PC-3 (cell line): ENCODE measurements around the gene FMNL3. TPM values are rescaled to one million over a fixed set of nuclear protein-coding genes. Genes with fewer than 3 reads are reported as not detected.

Experiments used
- ATAC-seq: fragments of 200-7000 bp; cut with Tn5 transposase; 2 replicates; pipeline ENCODE4 v1.9.1; 2020; ENCODE audit warnings: mild to moderate bottlenecking, moderate library complexity
- BruUV-seq: library from RNA; stranded (reverse); fragments of 400-500 nt; replicated peaks from 2 replicates; lab custom pipeline; 2021; lab: Mats Ljungman, UMichigan
- CTCF ChIA-PET: fragments of 300-600 bp; sonication (Branson Sonifier 250); formaldehyde crosslinking; loops from one replicate; lab custom pipeline; 2022; ENCODE audit warnings: antibody characterized with exemption; lab: Charles Lee
- POLR2A ChIA-PET: fragments of 300-600 bp; sonication (Branson Sonifier 250); formaldehyde crosslinking; loops from one replicate; lab custom pipeline; 2022; ENCODE audit warnings: antibody characterized with exemption; ENCODE audit not compliant: unreplicated experiment; lab: Charles Lee
- DNase-seq: peaks from one replicate; pipeline ENCODE4 v3.0.0-alpha.2; 2015
- H2AFZ ChIP-seq: fragments of 300-600 bp; sonication (generic); 2 replicates; pipeline ENCODE4 v1.6.0; 2016; ENCODE audit warnings: antibody characterized with exemption, low read length
- H3F3A ChIP-seq: fragments of 300-600 bp; sonication (generic); one replicate; pipeline ENCODE4 v1.6.0; 2017; ENCODE audit warnings: antibody characterized with exemption, low read length, control low read depth, mild to moderate bottlenecking; ENCODE audit not compliant: unreplicated experiment
- H3K27ac ChIP-seq: fragments of 300-600 bp; sonication (generic); 2 replicates; pipeline ENCODE4 v1.5.1; 2016; ENCODE audit warnings: mild to moderate bottlenecking, low read length
- H3K27me3 ChIP-seq: fragments of 300-600 bp; sonication (generic); 2 replicates; pipeline ENCODE4 v1.6.1; 2016; ENCODE audit warnings: low read length, mixed read lengths
- H3K36me3 ChIP-seq: fragments of 300-600 bp; sonication (generic); 2 replicates; pipeline ENCODE4 v1.6.1; 2016; ENCODE audit warnings: low read depth, mixed run types, low read length, mixed read lengths
- H3K4me1 ChIP-seq: fragments of 300-600 bp; sonication (generic); 2 replicates; pipeline ENCODE4 v1.5.1; 2016; ENCODE audit warnings: low read length; ENCODE audit not compliant: insufficient read depth
- H3K4me2 ChIP-seq: fragments of 300-600 bp; sonication (generic); 2 replicates; pipeline ENCODE4 v1.6.0; 2016; ENCODE audit warnings: low read length
- H3K4me3 ChIP-seq: fragments of 300-600 bp; sonication (generic); 2 replicates; pipeline ENCODE4 v1.5.1; 2016; ENCODE audit warnings: mild to moderate bottlenecking, low read length, mixed read lengths
- H3K79me2 ChIP-seq: fragments of 300-600 bp; sonication (generic); 2 replicates; pipeline ENCODE4 v1.6.1; 2017; ENCODE audit warnings: low read length, mixed read lengths
- H3K9ac ChIP-seq: fragments of 300-600 bp; sonication (generic); 2 replicates; pipeline ENCODE4 v1.6.0; 2016; ENCODE audit warnings: mild to moderate bottlenecking, low read length
- H3K9me2 ChIP-seq: fragments of 300-600 bp; sonication (generic); replicated peaks from 2 replicates; pipeline ENCODE4 v1.6.1; 2016; ENCODE audit warnings: mixed run types, low read length, mixed read lengths
- H3K9me3 ChIP-seq: fragments of 300-600 bp; sonication (generic); 2 replicates; pipeline ENCODE4 v1.6.1; 2016; ENCODE audit warnings: low read length, mixed read lengths
- H4K20me1 ChIP-seq: fragments of 300-600 bp; sonication (generic); 2 replicates; pipeline ENCODE4 v1.6.1; 2016; ENCODE audit warnings: low read length, mixed read lengths
- EZH2 ChIP-seq: fragments of 300-600 bp; sonication (generic); IDR thresholded peaks from one replicate; pipeline ENCODE4 v1.6.1; 2017; ENCODE audit warnings: antibody characterized with exemption, mild to moderate bottlenecking, low read length; ENCODE audit not compliant: unreplicated experiment
- EZH2phosphoT487 ChIP-seq: fragments of 300-600 bp; sonication (generic); IDR thresholded peaks from 2 replicates; pipeline ENCODE4 v1.6.1; 2018; ENCODE audit warnings: mild to moderate bottlenecking, antibody characterized with exemption, low read length, borderline replicate concordance
- intact Hi-C: fragments of 100-400 bp; cut with micrococcal nuclease; formaldehyde crosslinking; loops from 2 replicates; pipeline ENCODE4 v1.9.0; 2023
- total RNA-seq: library from RNA; depleted of rRNA; stranded (reverse); fragments of >200 nt; gene quantifications from 2 replicates; pipeline ENCODE4 v1.2.3, GENCODE V29; 2014
- TF ChIP-seq, protein P1 (sequence below): fragments of 300-600 bp; sonication (generic); conservative IDR thresholded peaks from 2 replicates; pipeline ENCODE4 v1.5.1; 2017; ENCODE audit warnings: antibody characterized with exemption, low read depth, mild to moderate bottlenecking, low read length

The FMNL3 gene
- total RNA-seq, 1 experiment from 2014 or later = 6.2 TPM

DNA sequence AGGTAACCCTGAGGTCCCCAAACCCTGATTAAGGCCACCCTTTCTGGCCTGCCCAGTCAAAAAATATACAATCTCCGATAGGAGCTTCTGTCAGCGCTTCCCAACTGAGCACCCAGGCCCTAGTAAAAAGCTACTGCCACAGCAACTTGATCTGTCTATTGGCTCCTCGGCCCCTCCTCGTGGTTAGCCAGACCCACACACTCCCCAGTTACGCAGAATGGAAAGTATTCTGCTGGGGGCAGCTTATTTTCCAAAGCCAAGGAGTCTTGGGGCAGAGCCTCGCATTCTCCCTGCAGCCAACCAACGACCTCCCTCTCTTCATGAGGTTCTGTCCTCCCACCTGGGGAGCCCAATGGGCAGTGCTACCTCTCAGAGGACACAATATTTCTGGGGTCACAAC lies 32.1 kb downstream of the FMNL3 start:
- no peak overlapping the region for H3K27ac ChIP-seq
- TF ChIP-seq, protein P1, sequence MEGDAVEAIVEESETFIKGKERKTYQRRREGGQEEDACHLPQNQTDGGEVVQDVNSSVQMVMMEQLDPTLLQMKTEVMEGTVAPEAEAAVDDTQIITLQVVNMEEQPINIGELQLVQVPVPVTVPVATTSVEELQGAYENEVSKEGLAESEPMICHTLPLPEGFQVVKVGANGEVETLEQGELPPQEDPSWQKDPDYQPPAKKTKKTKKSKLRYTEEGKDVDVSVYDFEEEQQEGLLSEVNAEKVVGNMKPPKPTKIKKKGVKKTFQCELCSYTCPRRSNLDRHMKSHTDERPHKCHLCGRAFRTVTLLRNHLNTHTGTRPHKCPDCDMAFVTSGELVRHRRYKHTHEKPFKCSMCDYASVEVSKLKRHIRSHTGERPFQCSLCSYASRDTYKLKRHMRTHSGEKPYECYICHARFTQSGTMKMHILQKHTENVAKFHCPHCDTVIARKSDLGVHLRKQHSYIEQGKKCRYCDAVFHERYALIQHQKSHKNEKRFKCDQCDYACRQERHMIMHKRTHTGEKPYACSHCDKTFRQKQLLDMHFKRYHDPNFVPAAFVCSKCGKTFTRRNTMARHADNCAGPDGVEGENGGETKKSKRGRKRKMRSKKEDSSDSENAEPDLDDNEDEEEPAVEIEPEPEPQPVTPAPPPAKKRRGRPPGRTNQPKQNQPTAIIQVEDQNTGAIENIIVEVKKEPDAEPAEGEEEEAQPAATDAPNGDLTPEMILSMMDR = no peak
- TF ChIP-seq EZH2phosphoT487 (no peak), EZH2 (no peak)
- H3K79me2 ChIP-seq = no peaks in the 10 kb centered on the region
- intact Hi-C loops = no loop called here
- ATAC-seq (no peak), DNase-seq (no peak)
- BruUV-seq = no TSS peak
- CTCF ChIA-PET = no interaction called here
- no peaks in the 10 kb centered on the region for H3F3A ChIP-seq
- H3K27me3 ChIP-seq = no peaks in the 10 kb centered on the region
- H3K9me2 ChIP-seq = no peaks in the 10 kb centered on the region
- H3K9ac ChIP-seq = no peak overlapping the region
- no peaks in the 10 kb centered on the region for H3K36me3 ChIP-seq
- H2AFZ ChIP-seq = no peak overlapping the region
- no peak overlapping the region for H3K4me3 ChIP-seq
- no peaks in the 10 kb centered on the region for H3K9me3 ChIP-seq
- POLR2A ChIA-PET = no interaction called here
- no peak overlapping the region for H3K4me2 ChIP-seq
- no peaks in the 10 kb centered on the region for H3K4me1 ChIP-seq
- no peaks in the 10 kb centered on the region for H4K20me1 ChIP-seq

DNA sequence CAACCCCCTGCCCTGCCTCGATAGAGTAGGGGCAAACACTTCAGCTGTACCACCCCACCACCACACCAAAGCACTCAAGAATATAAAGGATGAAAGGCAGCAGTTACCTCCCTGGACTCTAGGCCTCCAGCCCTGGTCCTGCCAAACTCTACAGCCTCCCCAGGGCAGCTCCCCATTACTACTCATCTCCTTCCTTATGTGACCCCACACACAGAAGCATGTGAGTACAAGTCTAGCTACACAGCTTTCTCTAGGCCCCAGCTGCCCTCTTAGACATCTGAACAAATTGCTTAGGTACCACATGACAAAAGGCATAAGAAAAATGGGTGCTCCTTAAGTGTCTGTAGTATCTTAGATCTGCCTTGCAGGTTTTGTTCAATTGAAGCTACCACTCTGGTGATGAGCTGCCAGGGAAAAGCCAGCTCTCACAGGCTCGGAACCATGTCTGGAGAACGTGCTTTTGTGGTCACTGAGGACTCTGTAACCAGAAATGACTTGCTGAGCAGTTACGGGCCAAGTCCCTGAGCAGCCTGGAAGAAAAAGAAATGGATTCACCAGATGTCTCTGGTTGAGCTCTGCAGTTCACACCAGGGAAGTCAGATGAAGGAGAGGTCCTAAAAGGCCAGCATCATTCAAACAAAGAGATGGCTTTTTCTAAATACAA lies 32.8 kb downstream of the FMNL3 start:
- CTCF ChIA-PET = no interaction called here
- H3K4me1 ChIP-seq = no peaks in the 10 kb centered on the region
- no peaks in the 10 kb centered on the region for H3K79me2 ChIP-seq
- H3K4me2 ChIP-seq = no peak overlapping the region
- H2AFZ ChIP-seq = no peak overlapping the region
- TF ChIP-seq, protein P1 = no peak
- TF ChIP-seq EZH2phosphoT487 (no peak), EZH2 (no peak)
- no peak overlapping the region for H3K9ac ChIP-seq
- no peak overlapping the region for H3K4me3 ChIP-seq
- H4K20me1 ChIP-seq = no peaks in the 10 kb centered on the region
- no peaks in the 10 kb centered on the region for H3K9me2 ChIP-seq
- H3F3A ChIP-seq = no peaks in the 10 kb centered on the region
- DNase-seq (no peak), ATAC-seq (no peak)
- H3K9me3 ChIP-seq = no peaks in the 10 kb centered on the region
- intact Hi-C loops = no loop called here
- POLR2A ChIA-PET = no interaction called here
- no TSS peak for BruUV-seq
- no peak overlapping the region for H3K27ac ChIP-seq
- no peaks in the 10 kb centered on the region for H3K36me3 ChIP-seq
- no peaks in the 10 kb centered on the region for H3K27me3 ChIP-seq
